ENCODE data around the gene TRPM3.

The TRPM3 gene

DNA sequence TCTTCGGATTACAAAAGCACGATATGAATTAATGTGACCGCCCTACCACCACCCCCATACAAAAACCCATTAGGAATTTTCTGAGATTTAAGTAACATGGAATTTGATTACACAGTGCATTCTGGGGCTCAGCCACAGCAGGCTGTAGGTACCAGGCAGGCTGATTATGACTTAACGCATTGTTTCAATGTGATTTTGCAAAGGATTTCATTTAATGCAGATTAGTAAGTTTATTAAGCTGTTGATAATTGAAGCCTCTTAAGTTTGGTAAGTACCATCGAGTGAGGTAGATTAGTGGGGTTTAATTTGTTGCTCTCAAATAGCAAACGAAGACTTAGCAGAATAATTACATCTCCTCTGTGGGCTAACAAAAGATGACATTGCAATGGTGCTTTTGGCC, 240.1 kb downstream of the TRPM3 start:
- DNase-seq: no peak

DNA sequence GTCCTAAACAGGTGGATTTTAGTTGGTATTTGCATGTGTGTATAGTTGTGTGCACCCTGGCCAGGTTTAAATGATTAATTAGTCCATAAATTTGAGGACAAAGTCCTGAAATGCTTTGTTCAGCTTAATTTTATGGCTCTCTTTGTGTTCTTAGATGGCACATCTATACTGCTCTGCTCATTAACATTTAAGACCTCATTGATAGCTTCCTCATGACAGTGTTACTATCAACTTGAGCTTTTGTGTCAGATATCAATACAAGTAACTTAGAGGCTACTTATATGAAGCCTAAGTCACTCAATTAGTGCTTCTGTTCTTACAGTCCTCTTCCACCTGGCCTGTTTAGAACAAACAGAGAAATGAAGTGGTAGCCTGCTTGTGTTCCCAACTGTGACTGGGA, 240.9 kb downstream of the TRPM3 start:
- DNase-seq: no peak

DNA sequence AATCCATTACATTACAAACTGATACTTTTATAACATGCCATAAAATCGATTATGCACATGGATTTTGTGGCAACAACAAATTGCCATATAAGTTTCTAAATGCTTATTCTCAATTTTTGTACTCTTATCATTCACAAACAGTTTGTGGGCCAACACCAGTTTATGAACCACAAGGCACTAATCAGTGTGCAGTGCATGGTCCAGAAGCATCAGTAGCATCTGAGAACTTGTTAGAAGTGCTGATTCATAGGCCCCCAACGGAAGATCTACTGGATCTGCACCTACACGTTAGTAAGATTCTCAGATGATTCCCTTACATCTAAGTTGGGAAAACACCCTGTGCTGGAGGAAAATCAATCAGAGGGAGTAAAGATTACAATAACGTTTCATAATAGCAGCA, 242.8 kb downstream of the TRPM3 start:
- no peak for DNase-seq

DNA sequence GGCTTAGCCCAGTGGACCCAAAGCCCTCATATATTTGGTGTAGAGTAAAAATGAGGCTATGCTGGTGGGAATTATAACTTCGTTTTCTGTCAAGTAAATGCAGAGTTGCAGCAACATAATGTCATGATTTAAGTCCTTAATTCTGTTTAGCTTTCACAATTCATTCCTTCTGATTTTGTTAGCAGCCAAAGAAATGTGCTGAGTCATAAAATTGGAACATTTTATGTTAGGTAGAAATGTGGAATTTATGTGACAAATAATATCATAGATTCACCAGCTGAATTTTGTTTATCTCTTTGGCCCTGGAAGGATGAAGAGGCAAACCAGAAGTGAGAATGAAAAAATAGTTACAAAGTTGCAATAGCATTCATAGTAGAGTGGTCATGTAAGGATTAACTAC, 247.0 kb downstream of the TRPM3 start:
- no peak for DNase-seq

DNA sequence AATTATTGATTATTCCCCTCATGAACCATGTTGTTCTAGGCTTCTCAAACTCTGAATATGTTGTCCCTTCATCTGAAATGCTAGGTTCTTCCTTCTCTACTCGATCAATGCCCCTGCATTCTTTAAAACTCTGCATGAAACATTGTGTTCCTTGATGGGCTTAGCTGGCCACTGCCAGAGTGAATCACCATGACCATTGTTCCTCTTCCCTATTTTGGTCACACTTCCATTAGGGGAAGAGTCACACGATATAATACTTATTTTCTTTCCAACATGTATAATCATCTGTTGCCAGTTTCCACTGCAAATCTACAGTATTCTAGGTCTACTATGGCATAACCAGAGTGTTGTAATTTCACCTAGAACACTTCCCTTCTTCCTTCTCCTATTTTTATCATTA, 247.9 kb downstream of the TRPM3 start:
- no peak for DNase-seq

DNA sequence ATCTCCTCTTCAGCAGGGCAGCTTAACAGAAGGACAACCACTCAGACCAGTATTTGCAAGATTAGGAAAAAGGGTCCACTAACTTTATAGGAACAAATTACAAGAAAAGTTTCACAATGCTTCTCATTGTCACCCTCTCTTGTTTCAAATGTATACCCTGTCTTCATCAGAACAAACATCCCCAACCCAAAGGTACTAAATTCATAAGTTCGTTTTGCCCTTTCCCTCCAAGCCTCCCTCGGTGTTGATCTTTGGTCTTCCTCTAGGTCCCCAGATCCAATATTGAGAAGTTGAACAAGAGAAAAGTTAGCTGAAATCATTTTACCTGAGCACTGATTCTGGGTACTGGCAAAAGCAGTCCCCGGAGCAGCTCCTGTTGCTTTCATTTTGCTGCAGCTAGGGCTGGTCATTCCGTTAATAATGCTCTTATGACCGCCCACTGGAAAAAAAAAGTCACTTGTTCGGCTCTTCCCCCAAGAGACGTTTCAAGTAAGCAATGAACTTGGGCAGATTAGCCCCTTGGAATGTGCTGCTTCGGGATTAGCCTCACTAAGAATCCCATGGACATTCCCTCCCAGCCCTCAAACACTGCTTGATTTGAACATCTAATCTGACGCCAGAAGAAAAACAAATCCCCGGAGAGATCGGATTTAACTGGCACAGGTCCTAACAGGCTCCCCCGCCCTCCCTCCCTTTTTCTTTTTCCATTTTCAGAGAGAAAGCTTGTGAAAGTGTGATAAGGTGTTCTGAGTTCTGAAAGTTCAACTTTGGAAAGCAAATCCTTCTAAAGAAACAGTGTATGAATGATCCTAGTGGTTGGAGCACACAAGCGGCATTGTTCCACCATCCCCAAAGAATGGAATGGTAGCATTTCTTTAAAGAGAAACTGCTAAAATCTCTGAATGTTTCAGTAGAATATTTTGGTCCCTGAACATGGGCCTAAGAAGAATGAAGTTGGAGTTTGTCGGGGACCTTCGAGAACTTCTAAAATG, 252.5 kb downstream of the TRPM3 start:
- DNase-seq: no peak

DNA sequence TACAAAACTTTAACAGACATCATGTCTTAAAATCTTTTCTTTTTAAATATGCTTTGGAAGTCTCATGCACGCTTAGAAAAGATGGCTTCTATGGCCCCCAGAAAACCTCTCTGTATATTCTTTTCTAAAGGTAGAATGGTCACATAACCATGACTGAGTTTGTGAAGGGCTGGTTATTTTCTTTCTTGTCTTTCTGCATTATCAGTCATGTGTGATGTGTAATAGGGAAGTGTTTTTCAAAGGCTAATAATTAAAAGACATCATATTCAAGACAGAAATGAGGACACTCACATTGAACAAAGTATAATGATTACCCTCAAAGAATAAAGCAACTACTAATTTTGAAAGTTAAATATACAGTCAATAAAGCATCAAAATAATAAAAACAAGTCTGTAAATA, 253.4 kb downstream of the TRPM3 start:
- DNase-seq: no peak

DNA sequence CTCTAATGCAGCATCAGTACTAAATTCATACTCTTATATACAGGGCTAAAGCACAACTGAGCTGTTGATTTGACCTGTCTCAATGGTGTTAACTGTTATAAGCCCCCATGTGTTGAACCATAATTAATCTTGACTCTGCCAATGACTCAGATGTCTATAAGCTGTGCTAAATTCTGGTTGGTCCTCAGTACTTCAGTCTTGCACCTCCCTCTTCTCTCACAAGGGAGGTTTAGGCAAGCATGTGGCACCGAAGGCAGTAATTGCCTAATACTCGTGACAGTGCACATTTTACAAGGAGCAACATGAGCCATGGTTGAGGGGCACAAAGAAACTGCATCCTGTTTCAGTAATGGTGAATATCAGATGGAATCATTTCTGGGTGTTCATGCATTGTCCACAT, 255.9 kb downstream of the TRPM3 start:
- no peak for DNase-seq

DNA sequence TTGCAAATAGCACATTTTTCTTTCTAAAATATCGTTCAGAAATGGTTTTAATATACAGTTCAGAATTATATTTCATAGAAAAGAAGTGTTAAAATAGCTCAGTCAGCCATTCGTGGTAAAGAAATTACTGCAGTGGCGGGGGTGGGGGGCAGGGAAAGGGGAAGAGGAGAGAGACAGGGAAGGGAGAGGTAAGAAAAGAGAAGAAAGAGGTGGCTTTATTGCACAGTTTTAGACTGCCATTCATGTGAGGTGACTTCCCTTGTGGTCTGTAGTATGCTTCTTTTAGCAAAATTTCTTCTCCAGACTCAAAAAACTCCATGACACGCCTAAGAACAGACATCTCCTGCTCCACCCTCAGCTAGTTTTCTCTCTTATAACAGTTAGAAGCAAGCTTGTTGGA, 259.6 kb downstream of the TRPM3 start:
- no peak for DNase-seq

DNA sequence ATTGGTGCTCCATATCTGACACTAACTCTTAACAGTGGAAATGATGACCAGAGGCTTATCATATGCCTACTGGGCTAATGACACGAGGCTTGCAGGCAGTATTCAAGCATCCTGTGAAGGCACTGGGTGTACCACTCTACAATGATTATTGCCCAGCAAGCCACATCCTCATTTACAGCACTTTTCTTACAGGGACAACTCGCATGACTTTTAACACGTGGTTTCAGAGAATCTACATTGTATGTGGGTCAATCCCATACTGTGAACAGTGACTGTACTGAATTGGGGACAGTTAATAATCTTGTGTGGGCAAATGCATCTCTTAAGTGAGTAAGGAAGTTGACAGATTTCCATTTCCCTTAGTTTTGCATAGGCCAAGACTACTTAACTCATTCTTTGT, 260.0 kb downstream of the TRPM3 start:
- DNase-seq: no peak

DNA sequence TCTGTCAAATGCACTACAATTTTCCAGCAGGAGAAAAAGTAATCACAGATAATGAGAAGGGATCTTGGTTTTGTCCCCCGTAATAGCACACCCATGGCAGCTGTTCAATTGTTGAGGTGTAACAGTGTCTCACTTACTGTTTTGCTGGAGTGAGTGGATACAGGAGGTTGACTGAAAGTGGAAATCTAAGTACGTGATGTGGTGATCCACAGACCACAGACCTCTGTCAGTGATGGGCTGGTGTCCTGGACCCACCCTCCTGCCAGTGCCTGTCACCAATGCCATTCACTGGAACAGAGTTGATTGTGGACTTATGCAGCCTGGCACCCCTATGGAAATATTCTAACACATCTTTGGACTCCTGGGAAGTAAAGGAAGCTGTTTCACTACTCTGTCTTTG, 261.7 kb downstream of the TRPM3 start:
- no peak for DNase-seq

DNA sequence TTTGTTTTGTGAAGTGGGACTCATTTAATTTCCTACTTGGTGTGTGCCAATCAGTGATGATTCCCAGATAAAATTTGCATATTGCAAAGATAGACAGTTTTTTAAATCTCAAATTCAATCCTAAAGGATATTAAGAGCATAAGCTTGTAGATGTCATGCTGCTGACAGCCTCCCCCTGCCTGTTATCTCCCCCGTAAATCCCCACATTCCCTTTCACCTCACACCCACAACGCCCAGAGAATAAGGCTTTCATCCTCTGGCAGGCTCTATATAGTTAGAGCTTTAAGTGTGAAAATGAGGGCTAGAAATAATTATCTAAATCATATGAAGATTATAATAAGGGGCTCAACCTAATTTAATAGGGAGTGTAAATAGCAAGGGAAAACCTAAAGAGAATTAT, 265.0 kb downstream of the TRPM3 start:
- no peak for DNase-seq

DNA sequence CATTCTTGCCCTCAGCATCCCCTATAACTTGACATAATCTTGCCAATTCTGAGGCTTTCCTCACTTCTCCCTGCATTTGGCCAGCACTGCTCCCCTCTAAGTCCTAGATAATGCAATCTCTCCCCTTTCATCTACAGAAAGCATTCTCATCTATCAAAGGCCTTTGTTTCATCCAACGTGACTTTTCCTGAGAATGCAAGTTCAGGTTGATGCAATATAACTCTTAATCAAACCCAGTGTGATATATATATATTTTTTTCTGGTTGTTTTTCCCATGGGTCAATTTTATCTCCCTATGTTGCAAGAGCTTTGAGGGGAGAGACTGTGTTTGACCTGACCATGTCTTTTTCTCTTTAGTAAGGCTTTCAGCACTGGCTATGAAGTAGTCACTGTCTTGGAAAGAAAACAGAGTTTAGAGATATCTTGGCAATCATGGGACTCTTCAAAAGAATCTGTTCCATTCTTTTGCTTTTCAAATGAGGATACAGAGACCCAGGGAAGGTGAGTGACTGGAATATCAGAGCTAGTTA, 268.6 kb downstream of the TRPM3 start:
- no peak for DNase-seq

DNA sequence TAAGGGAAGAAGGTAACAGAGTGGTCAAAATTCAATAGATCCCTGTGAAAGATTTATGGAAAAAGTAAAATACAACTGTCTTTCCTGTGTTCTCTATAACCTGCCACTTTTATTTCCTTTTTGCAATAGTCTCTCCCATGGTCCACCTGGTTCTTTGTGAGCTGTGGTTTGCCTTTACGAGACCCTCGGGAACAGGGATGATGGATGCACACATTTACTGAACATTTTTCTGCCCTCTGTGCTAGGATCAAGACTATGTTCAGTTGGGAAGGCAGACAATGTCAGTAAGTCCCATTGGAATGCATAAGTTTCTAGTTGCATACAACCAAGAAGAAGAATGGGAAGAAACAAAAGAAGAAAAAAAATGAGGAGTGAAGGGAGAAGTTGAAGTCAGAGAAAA, 281.2 kb downstream of the TRPM3 start:
- no peak for DNase-seq

DNA sequence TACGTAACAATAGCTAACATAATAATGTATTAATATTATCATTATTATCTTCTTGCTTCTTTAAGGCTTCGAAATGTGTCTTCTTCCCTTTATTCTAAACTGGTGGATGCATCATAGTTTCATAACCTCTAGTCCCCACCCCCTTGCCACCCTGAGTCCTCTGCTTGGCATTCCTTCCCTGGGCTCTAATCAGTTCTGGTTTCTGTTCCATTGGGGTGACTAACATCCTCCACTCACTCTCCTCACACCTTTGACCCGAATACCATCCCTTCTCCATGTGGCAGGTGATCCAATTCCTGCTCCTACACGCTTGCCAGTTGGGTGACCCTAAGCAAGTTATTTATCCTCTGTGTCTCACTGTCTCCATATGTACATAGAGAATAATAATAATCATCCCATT, 286.1 kb downstream of the TRPM3 start:
- no peak for DNase-seq

DNA sequence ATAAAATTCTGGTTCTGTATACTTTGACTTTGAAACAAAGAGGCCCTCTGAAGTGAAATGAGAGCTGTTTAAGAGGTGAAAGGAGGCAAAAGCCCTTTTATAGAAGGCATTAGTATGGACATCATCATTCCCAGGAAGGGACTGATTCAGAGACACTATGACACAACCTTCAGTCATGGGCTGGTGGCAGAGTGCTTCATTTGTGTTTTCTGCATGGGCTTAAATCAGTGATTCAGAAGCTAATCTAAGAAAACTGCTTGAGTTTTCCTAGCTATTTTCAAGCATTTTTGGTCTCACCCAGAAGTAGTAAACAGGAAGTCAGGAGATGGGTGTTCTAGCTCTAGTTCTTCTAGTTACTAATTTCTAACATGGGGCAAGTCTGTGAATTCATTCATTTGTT, 288.9 kb downstream of the TRPM3 start:
- DNase-seq: no peak

DNA sequence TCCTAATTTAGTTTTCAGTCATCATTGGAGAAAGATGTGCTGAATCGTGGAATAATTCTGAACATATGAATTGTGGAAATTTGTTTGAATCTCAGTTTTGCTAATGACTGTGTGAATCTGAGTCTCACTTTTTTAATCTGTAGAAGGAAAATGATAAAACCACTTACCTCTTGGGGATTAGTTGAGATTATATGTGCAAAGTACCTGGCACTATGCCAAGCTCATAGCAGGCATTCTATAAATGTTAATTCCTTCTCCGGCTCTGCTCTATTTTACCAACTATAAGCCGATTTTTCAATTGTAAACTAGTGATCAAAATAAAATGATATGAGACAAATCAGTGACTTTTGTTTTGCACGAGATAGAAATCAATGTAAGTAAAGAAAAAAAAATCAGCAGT, 290.8 kb downstream of the TRPM3 start:
- DNase-seq: no peak

DNA sequence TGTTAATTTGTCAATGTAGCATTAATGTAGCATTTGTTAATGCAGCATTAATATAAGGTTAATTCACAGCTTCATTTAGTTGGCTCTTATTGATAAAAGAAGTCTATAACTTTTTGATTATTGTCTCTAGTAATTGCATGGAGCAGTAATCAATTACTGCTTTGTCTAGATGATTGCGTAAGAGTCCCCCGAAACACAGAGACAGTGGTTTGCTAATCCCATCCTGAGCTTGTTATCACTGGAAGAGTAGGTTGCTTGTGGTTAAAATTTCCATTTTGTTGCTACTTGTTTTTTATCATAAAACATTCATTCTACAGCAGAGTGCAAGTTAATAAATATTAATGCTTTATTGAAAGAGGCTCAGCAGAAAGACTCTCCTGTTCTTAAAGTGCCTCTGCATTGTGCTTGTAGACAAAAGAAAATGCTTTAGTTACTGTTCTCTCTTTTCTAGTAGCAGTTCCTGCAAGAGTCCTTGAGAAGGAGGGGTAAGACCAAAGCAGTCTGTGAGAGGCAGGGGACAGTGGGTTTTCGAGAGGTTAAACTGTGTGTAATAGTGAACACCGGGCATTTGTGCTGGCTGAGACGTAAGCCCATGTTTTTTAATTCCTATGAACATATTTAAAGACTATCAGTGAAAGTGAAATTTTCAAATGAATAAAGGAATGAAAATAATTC, 291.7 kb downstream of the TRPM3 start:
- DNase-seq: no peak

DNA sequence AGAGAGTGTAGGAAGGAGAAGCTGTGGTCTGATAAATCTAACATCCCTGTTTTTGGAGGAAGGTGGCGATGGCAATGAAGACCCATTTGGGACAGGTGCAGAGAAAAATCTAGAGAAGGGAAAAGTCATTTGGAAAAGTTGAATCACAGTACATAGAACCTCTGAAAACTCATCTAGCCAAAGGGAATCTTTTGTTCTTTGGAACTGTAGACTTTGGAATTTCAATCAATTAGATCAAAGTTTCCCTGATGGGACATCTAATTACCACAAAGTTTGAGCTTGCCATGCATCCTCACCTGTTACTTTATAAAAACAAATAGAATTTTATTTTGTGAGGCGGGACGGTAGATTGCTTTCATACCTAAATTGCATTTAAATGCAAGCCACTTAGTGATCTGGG, 294.9 kb downstream of the TRPM3 start:
- no peak for DNase-seq

DNA sequence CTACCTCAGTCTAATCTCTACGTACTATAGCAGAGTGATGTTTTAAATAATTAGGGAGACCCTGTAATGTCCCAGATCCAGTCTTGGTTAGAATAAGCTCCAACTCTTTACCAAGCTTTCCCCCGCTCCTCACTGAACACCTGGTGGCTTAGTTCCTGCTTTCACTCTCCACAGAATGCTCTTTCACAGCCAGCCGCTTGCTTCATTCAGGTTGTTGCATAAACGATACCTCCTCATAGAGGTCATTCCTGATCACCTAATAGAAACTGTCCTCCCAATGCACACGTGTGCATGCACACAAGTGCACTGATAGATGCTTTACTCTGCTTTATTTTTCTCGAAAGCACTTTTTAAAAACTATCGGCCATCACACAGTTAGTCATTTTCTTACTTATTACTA, 298.1 kb downstream of the TRPM3 start:
- DNase-seq: no peak

DNA sequence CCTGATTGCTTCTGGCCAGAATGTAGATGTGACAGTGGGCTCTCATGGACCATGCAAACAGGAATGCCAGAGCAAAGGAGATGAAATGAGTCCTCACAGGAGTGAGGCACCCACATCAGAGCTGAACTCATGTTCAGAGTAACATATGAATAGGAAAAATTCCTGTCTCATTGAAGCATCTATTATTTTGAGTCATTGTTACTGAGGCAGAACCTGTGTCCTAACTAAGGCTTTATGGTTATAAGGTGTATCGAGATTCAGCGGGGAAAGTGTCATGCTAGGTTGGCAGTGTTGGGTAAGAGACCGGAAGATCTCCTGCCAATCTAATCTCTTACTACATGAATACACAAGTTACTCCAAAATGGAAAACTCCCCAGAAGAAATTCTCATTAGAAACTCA, 304.1 kb downstream of the TRPM3 start:
- no peak for DNase-seq

DNA sequence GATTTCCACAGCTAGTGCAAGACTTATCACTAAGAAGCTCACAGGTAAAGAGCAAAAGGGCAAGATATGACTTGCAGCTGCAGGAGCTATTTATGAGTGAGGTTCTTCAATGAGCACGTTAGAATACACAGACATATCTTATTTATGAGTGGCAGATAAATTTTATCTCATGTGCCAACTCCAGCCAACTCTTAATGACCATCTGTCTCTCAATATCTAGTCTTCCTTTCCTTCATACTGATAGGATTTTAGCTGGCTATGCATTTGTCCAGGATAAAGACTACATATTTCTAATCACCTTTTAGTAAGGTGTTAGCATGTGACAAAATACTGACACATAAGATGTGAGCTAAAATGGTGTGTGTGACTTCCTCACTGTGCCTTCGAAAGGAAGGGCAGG, 304.5 kb downstream of the TRPM3 start:
- no peak for DNase-seq

DNA sequence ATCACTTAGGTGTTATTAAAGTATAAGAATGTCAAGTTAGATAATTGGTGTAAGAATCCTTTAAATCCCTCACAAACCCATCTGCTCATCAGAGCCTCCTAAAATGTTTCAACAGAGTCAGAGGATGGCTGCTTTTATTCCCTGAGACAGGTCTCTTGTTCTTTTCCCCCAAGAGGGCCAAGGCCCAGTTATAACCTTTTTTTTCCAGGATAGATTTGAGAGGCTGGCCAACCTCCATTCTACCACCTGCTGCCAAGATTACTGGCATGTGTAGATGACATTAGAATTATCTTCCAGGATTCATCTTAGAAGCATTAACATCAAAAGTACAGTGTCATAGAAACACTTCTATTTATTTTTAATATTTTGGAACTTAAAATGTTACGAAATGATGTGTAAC, 305.1 kb downstream of the TRPM3 start:
- no peak for DNase-seq

DNA sequence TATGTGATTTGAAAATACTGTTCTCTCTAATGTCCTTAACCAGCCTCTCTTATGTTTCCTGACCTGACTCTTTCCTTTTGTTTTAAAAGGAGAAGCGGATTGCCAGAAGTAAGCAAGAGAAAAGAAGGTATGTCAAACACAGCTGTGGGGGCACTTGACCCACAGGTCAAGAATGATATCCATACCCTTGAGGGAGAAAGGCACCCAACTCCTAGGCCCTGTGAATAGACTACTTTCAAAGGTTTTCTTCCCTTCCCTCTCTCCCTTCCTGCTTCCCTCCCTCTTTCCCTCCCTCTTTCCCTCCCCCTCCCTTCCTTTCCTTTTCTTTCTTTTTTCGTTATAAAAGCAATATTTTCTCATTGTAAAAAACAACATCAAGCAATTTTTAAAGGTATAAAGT, 306.8 kb downstream of the TRPM3 start:
- no peak for DNase-seq
